MCF 10A (cell line): ENCODE measurements around the gene KRTAP6-1. TPM values are rescaled to one million over a fixed set of nuclear protein-coding genes. Genes with fewer than 3 reads are reported as not detected.

Source experiments
- BruUV-seq: library from RNA; stranded (reverse); fragments of 400-500 nt; replicated peaks from 2 replicates; lab custom pipeline; 2021; lab: Mats Ljungman, UMichigan
- CTCF ChIA-PET: fragments of 300-600 bp; sonication (Branson Sonifier 250); formaldehyde crosslinking; extraction: SDS; loops from one replicate; lab custom pipeline; 2021; ENCODE audit warnings: antibody characterized with exemption, inconsistent platforms; lab: Yijun Ruan, JAX
- POLR2A ChIA-PET: fragments of 300-600, 350-650 bp; sonication (Branson Sonifier 250); formaldehyde crosslinking; extraction: SDS; loops from one replicate; lab custom pipeline; 2020; ENCODE audit warnings: antibody characterized with exemption, inconsistent platforms; lab: Yijun Ruan, JAX
- DNase-seq: peaks from one replicate; pipeline ENCODE4 v3.0.0-alpha.2; 2018; ENCODE audit not compliant: unreplicated experiment
- H3K27ac Mint-ChIP-seq: one replicate; pipeline ENCODE4 v1.8.0; 2022; ENCODE audit warnings: mild to moderate bottlenecking, low read depth, mixed read lengths; ENCODE audit not compliant: unreplicated experiment
- H3K27me3 Mint-ChIP-seq: one replicate; pipeline ENCODE4 v1.8.0; 2022; ENCODE audit warnings: mixed read lengths; ENCODE audit not compliant: insufficient read depth, unreplicated experiment
- H3K36me3 Mint-ChIP-seq: one replicate; pipeline ENCODE4 v1.8.0; 2022; ENCODE audit warnings: mild to moderate bottlenecking, moderate library complexity, mixed read lengths; ENCODE audit not compliant: insufficient read depth, unreplicated experiment
- H3K4me1 Mint-ChIP-seq: one replicate; pipeline ENCODE4 v1.8.0; 2022; ENCODE audit warnings: mixed read lengths; ENCODE audit not compliant: insufficient read depth, unreplicated experiment
- H3K4me3 Mint-ChIP-seq: one replicate; pipeline ENCODE4 v1.8.0; 2022; ENCODE audit warnings: mild to moderate bottlenecking, moderate library complexity, mixed read lengths; ENCODE audit not compliant: unreplicated experiment
- H3K9me3 Mint-ChIP-seq: one replicate; pipeline ENCODE4 v1.8.0; 2022; ENCODE audit warnings: mixed read lengths; ENCODE audit not compliant: unreplicated experiment
- CTCF ChIP-seq: fragments of 200-600 bp; IDR thresholded peaks from one replicate; pipeline ENCODE4 v1.8.0; 2022; ENCODE audit warnings: antibody characterized with exemption, mild to moderate bottlenecking; ENCODE audit not compliant: unreplicated experiment
- intact Hi-C: fragments of 100-400 bp; cut with micrococcal nuclease; formaldehyde crosslinking; loops from 2 replicates; pipeline ENCODE4 v1.14.1; 2022
- total RNA-seq: library from RNA; stranded (reverse); gene quantifications from 2 replicates; pipeline ENCODE4 v1.2.3, GENCODE V29; 2022

KRTAP6-1 gene
- total RNA-seq, 1 experiment from 2014 or later, result not detected

- intact Hi-C loops, result no loop called here
- BruUV-seq, result no TSS peak
- Mint-ChIP-seq H3K9me3 (no peaks in the 10 kb centered on the region), H3K4me3 (no peak within 1 kb of the TSS), H3K27ac (no peak within 1 kb of the TSS), H3K4me1 (no peaks in the 10 kb centered on the region), H3K36me3 (no peaks in the 10 kb centered on the region), H3K27me3 (no peaks in the 10 kb centered on the region)
- ChIA-PET POLR2A (no interaction called here), CTCF (no interaction called here)
- no peak for DNase-seq
- no peak for TF ChIP-seq CTCF
These were observed 2.4 kb upstream of the KRTAP6-1 start, which contains the start of gene KRTAP20-1 for GRCh38 chr21:30616125-30616524. KRTAP20-1 (plus strand) TSS chr21:30616425; CDS start chr21:30616455, 30 bp downstream.

- intact Hi-C loops, result no loop called here
These were observed 1.5 kb upstream of the KRTAP6-1 start for GRCh38 chr21:30615199-30615598.

GRCh38 chr21:30612132-30612531, 1.6 kb downstream of the KRTAP6-1 start:
- H3K4me1 Mint-ChIP-seq, result no peaks in the 10 kb centered on the region
- CTCF ChIA-PET, result no interaction called here
- TF ChIP-seq CTCF, result no peak
- BruUV-seq, result no TSS peak
- no peaks in the 10 kb centered on the region for H3K9me3 Mint-ChIP-seq
- intact Hi-C loops, result no loop called here
- POLR2A ChIA-PET, result no interaction called here
- H3K36me3 Mint-ChIP-seq, result no peaks in the 10 kb centered on the region
- no peak overlapping the region for H3K4me3 Mint-ChIP-seq
- H3K27me3 Mint-ChIP-seq, result no peaks in the 10 kb centered on the region
- H3K27ac Mint-ChIP-seq, result no peak overlapping the region
- DNase-seq, result no peak

More at GRCh38 chr21:30615199-30615598, 1.5 kb upstream of the KRTAP6-1 start:
- Mint-ChIP-seq H3K36me3 (no peaks in the 10 kb centered on the region), H3K27ac (no peak overlapping the region), H3K9me3 (no peaks in the 10 kb centered on the region), H3K4me1 (no peaks in the 10 kb centered on the region), H3K4me3 (no peak overlapping the region), H3K27me3 (no peaks in the 10 kb centered on the region)
- no peak for TF ChIP-seq CTCF
- ChIA-PET CTCF (no interaction called here), POLR2A (no interaction called here)
- BruUV-seq, result no TSS peak
- no peak for DNase-seq

GRCh38 chr21:30605968-30606367, 7.8 kb downstream of the KRTAP6-1 start:
- Mint-ChIP-seq H3K27ac (no peak overlapping the region), H3K27me3 (no peaks in the 10 kb centered on the region), H3K4me3 (no peak overlapping the region), H3K4me1 (no peaks in the 10 kb centered on the region), H3K36me3 (no peaks in the 10 kb centered on the region), H3K9me3 (peaks cover 9% of the 10 kb centered on the region)
- no peak for DNase-seq
- no TSS peak for BruUV-seq
- ChIA-PET CTCF (no interaction called here), POLR2A (no interaction called here)
- no peak for TF ChIP-seq CTCF
- intact Hi-C loops, result no loop called here
